GM18517 (cell line): ENCODE data around the gene SLC34A1.
A peak's percentile ranks its signal among the peaks of the same experiment; 100 is the strongest.
"Not testable (repeated sequence)": the region's sequence is repeated elsewhere in the genome, so short reads cannot be mapped to it uniquely, and the experiment has no call there.

Source experiments
- ATAC-seq: cut with Tn5 transposase; IDR thresholded peaks from one replicate; pipeline ENCODE4 v1.9.1; 2021; ENCODE audit warnings: mild to moderate bottlenecking, moderate library complexity; ENCODE audit not compliant: unreplicated experiment

SLC34A1 gene

DNA sequence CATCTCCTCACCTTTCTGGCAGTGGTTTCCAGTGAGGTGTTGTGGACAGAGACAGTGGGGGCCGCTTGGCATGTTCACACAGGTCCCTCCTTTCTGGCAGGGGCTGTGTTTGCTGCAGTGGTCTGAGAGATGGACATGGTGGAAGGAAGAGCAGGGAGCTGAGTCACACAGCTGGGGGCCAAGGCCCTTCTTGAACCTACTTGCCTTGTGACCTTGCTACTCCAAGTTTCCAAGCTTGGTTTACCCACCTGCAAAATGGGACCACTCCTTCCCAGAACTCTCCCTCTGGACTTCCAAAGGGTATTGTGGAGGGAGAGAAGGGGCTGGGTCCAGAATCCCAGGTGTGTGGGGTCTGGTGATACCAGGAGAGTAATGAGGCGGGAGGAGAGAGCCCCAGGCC lies 21.1 kb downstream of the SLC34A1 start:
- ATAC-seq: no peak

GRCh38 chr5:177405805-177406204 lies 21.6 kb downstream of the SLC34A1 start:
- ATAC-seq: no peak

DNA sequence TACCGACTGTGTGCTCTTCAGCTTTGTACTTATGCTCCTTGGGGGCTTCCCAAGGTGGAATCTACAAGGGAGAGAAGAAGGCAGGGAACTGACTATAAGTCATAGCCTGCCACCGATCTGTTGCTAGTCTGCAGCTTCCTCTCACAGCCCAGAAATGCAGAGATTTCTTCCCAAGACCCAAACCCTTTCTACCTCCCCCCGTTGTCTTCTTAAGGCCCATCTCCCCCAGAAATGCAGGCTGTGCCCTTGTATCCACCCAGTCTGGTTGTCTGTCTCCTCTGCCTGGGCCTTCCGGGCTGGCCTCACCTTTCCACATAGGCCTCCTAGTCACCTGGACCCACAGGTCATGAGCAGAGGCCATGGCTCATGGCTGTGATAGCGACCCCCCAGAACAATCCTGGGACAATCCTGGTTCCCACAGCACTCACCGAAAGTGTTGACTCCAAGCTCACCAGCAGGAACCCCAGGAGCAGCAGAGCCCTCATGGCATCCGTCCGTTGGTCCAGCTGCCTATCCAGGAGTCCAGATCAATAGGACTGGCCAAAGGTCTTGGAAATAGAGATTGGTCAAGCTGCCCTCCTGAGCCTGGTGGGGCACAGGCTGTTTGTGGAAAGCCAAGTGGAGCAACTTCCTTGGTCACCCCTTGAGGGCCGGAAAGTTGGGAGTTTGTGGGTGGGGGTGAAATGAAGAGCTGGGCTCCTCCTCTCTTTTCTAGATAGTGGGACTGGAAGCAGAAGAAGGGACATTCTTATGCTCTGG lies 25.0 kb downstream of the SLC34A1 start, which contains the start of gene F12:
F12 (minus strand) TSS at position 522 of the 759 bp plus-strand sequence; CDS start at position 485, 37 bp downstream.
- no peak for ATAC-seq

DNA sequence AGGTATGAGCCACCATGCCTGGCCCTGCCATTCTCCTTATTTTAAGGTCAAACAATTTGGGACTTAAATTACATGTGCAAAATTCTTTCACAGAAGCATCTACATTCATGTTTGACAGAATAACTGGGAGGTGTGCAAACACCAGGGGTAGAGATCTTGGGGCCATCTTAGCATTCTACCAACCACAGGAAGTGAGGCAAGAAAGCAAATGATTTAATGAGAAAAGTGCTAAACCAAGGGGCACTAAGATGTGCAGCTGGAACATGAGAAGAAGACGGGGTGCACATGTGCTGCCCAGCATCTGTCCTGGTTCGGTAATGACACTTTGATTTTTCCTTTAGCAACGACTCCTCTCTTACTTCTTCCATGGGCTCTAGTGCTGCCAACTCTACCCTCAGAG lies 26.3 kb downstream of the SLC34A1 start:
- no peak for ATAC-seq

DNA sequence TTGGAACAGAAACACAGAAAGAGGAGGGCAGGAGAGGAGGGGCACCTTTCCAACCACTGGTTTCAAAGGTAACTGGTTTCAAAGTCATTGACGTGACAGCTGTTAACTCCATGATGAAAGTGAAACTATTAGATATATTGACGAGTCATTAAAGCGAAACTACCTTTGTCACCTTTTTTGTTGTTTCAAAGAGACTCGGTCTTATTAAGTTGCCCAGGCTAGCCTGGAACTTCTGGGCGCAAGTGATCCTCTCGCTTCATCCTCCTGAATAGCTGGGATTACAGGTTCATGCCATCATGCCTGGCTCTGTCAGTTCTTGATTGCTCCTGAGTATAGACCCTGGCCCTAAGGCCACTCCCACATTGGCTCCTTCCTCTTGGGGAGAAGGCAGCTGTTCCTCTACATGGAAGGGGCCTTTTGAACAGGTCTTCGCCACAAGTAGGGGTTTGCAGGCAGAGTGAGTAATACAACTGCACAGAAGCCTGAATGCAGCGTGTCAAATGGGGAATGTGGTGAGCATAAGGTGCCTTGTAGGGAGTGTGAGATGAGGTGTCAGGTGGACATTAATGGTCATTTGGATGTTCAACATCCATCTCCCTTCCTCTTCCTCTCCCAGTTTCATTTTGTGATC lies 28.5 kb downstream of the SLC34A1 start:
- ATAC-seq: peak; percentile 79

DNA sequence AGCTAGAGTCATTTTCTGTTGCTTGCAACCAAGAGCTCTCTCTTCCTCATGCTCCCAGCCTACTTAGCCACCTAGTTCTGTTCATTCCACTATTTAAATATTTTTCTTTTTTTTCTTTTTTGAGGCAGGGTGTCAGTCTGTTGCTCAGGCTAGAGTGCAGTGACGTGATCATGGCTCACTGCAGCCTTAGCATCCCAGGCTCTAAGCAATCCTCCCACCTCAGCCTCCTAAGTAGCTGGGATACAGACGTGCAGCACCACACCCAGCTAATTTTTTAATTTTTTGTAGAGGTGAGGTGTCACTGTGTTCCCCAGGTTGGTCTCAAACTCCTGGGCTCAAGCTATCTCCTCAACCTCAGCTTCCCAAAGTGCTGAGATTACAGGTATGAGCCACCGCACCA lies 30.2 kb downstream of the SLC34A1 start:
- no peak for ATAC-seq

DNA sequence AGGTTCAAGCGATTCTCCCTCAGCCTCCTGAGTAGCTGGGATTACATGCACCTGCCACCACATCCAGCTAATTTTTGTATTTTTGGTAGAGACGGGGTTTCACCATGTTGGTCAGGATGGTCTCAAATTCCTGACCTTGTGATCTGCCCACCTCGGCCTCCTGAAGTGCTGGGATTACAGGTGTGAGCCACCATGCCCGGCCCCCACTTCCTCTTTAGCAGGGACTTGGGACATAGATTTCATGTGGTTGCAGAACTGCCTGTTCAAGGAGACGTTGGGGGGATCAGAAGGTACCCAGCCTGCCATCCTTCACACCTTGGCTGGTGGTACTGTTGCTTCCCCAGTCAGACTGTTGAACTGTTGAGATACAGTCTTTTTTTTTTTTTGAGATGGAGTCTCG lies 32.8 kb downstream of the SLC34A1 start:
- ATAC-seq: not testable (repeated sequence)

DNA sequence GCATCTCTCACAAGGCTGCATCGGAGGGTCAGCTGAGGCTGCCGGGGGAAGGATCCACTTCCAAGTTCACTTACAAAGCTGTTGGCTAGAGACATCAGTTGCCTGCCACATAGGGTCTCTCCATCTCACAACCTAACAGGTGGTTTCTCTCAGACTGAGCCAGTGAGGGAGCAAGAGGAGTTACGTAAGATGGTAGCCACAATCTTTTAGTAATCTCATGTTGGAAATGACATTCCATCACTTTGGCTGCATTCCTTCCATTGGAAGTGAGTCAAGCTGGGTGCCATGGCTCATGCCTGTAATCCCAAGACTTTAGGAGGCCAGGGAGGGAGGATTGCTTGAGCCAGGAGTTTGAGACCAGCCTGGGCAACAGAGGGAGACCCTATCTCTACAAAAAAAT lies 34.8 kb downstream of the SLC34A1 start:
- ATAC-seq: no peak

GRCh38 chr5:177420472-177420871 lies 36.2 kb downstream of the SLC34A1 start:
- ATAC-seq: not testable (repeated sequence)

GRCh38 chr5:177421062-177421798 lies 37.0 kb downstream of the SLC34A1 start:
- ATAC-seq: no peak

DNA sequence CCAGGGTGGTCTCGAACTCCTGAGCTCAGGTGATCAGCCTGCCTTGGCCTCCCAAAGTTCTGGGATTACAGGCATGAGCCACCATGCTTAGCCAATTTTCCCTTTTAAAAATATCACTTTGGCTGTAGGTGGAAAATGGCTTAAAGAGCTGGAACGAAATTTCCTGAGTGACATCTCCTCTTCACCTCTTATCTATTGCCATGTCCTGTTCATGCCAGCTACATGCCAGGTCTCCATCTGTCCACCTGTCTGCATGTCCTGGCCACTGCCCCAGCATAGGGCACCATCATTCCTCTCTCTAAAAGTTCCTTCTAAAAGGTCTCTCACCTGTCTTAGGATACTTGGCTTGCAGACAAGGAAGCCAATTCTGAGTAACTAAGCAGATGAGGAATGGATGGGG lies 39.4 kb downstream of the SLC34A1 start:
- ATAC-seq: no peak

DNA sequence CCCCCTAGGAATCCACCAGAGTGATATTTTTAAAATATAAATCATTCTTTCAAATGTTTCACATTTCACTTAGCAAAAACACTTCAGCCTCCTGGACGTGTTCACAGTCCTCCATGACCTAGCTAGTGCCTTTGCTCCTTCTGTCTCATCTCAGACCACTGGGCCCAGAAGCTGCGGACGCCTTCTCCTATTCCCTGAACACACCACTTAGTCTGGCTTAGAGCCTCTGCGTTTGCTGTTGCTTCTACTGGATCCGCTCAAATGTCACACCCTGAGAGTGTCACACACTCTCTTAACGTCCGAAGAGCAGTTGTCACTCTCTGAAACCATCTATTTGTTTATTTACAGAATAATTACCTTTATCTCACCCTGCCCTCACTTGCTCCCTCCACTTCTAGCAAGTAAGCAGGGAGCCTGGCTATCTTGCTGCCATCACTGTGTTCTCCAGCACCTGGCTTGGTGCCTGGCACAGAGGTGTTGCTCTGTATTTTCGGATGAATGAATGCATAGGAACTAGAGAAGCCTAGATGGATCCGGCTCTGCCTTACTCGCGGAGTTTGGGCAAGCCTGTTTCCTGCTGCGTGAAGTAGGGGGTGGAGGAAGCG lies 41.1 kb downstream of the SLC34A1 start:
- ATAC-seq: no peak

- ATAC-seq: peak; percentile 79
These were observed 41.7 kb downstream of the SLC34A1 start for GRCh38 chr5:177425801-177426565.

- peak; percentile 1 for ATAC-seq
These were observed 42.5 kb downstream of the SLC34A1 start, which contains the start of gene GRK6 for GRCh38 chr5:177426566-177427210. TSS of gene GRK6 (plus strand) at chr5:177426676. CDS start at chr5:177426846, 170 bp downstream.

- no peak for ATAC-seq
These were observed 43.1 kb downstream of the SLC34A1 start for GRCh38 chr5:177427211-177427822.

DNA sequence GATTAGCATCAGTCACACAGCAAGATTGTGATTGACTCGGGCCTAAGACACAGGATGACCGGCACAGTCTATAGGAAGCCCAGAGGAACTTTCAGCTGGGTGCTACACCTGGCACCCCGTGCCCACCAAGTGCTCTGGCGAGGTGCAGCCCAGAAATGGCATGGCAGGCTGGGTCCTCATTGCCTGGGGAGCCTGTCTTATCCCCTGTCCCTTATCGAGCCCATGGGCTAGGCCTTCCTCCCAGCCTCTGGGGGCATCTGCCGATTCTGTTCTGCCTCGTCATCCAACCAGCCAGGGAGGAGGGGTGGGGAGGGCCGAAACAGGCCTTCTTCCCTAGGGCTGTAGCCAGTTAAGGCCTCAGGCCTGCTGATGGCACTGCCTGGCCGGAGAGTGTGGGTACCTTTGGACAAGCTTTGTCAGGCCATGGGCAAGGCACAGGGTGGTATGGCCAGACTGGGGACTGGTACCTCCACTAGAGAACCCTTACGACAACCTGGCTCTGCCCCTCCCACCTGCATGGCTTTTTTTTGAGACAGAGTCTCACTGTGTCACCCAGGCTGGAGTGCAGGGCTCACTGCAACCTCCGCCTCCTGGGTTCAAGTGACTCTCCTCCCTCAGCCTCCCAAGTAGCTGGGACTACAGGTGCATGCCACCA lies 43.8 kb downstream of the SLC34A1 start:
- no peak for ATAC-seq

DNA sequence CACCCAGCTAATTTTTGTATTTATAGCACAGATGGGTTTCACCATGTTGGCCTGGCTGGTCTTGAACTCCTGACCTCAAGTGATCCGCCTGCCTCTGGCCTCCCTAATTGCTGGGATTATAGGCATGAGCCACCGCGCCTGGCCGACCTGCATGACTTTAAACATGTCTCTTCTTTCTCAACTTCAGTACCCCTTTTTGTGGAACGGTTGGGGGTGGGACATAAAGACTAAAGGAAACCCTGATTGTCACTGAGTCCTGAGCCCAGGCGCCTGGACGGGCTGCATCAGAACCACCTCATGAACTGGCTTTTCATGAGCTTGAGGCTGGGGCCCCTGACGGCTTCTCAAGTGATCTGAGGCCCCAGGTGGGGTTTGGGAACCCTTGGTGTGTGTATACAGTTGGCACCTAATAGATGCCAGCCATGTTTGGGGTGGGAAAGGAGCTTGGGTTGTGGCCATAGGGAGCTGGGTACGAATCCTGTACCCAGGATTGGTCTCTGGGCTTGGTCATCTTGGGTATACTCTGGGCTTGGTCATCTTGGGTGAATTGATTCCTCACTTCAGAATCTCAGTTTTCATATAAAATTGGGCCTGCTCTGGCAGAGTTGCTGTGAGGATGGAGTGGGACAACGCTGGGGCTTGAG lies 44.5 kb downstream of the SLC34A1 start:
- no peak for ATAC-seq

- ATAC-seq: no peak
These were observed 45.2 kb downstream of the SLC34A1 start for GRCh38 chr5:177429248-177430040.
